NCI-H446 (cell line): ENCODE data around the gene MFSD2A.
"Not testable (repeated sequence)": the region's sequence is repeated elsewhere in the genome, so short reads cannot be mapped to it uniquely, and the experiment has no call there.

ENCODE experiments used
- DNase-seq, 2 experiments: peaks; one replicate each; lab custom pipeline; 2025; lab: John Stamatoyannopoulos, UW

Gene MFSD2A

DNA sequence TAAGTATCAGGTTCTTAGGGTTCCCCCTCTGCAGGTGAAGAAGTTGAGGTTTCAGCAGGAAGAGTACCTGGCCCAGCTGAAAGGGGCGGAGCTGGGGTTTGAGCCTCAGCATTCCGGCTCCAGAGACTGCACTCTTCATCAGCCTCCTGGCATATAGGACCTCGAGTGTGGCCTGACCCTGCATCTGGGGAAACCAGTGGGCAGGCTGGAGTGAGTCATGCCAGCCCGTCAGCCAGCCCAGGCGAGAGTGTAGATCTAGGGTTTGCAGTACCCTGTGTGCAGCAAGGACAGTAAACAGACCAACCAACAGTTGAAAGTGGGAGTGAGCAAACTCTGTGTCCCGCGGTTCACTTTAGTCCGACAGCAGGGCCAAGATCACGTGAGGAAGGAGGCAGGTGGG, 14.1 kb downstream of the MFSD2A start:
- DNase-seq: no peak

GRCh38 chr1:39969531-39970270, 14.8 kb downstream of the MFSD2A start:
- DNase-seq: no peak

- DNase-seq: no peak
Measured at GRCh38 chr1:39970274-39970673, 15.3 kb downstream of the MFSD2A start.

DNA sequence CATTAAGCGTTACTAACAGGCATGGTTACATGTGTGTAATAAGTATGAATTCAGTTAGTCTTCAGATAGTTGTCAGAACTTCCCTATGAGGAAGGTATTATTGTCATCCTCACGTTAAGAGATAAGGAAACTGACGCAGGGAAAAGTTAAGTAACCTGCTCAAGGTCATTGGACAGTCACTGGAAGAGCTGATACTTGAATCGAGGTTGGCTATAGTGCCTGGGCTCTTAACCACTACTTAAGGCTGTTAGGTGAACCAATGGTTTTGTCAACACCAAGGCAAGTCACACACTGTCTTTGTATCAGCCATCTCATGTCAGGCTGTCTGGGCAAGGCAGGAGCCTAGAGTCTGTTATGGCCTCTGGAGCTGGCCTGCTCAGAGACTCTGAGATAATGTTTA, 16.2 kb downstream of the MFSD2A start:
- DNase-seq: no peak

DNA sequence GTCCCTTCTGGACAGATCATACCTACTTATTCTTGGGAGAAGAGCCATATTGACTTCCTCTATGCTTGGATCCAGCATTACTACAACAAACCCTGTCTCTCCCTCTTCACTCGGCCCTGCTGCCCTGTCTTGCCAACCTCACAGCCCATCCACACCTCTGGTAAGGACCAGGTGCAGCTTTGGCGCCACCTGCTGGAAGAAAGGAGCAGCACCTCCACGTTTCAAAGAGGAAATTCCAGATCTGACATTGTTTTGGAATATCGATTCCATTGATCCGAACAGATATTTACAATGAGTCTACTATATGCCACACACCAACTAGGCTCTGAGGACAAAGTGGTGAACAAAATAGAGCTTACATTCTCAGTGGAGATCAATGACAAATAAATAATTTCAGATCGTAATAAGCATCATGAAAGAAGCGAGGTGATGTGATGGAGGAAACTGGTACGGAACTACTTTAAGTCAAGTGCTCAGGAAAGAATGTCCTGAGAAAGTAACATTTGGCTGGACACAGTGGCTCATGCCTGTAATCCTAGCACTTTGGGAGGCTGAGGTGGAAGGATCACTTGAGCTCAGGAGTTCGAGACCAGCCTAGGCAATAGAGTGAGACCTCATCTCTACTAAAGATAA, 18.7 kb downstream of the MFSD2A start:
- peak; percentile 84 to 86 for DNase-seq

GRCh38 chr1:39976732-39977131, 21.8 kb downstream of the MFSD2A start:
- DNase-seq: no peak

GRCh38 chr1:39977202-39977601, 22.3 kb downstream of the MFSD2A start:
- no peak for DNase-seq

- DNase-seq: no peak
Measured at GRCh38 chr1:39979654-39980053, 24.7 kb downstream of the MFSD2A start.

- DNase-seq: no peak
Measured at GRCh38 chr1:39980555-39981313, 25.8 kb downstream of the MFSD2A start.

- DNase-seq: no peak
Measured at GRCh38 chr1:39981385-39981784, 26.4 kb downstream of the MFSD2A start.

GRCh38 chr1:39981945-39982344, 27.0 kb downstream of the MFSD2A start:
- DNase-seq: peak in 1 of 2 experiments; percentile 50

- not testable (repeated sequence) for DNase-seq
Measured at GRCh38 chr1:39984480-39984879, 29.5 kb downstream of the MFSD2A start.

DNA sequence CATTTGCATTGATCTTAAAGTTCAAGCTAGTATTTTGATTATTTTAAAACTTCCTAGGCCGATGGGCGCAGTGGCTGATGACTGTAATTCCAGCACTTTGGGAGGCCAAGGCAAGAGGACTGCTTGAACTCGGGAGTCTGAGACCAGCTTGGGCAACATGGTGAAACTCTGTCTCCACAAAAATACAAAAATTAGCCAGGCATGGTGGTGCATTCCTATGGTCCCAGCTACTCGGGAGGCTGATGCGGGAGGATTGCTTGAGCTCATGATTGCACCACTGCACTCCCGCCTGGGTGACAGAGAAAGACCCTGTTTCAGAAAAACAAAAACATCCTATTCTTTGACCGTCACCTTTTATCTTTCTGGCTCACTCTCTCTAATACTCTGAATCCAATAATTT, 30.0 kb downstream of the MFSD2A start:
- no peak for DNase-seq

DNA sequence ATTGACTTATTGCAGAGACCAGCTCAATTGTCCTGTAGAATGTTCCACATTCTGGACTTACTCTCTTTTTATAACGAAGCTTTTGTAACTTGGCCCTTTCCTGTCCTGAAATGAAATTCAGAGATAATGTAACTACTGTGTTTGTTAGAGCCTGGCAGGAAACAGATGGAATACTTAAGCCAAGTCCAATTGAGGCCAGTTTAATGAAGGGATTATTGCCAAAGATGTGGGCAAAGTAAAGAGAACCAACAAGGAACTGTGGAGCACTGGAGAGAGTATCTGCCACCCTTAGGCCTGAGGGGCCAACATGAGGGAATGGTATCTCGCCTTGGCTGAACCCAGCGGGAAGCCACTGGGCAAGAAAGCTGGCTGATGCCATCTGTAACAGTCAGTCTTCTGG, 32.9 kb downstream of the MFSD2A start:
- DNase-seq: peak; percentile 20 to 80

DNA sequence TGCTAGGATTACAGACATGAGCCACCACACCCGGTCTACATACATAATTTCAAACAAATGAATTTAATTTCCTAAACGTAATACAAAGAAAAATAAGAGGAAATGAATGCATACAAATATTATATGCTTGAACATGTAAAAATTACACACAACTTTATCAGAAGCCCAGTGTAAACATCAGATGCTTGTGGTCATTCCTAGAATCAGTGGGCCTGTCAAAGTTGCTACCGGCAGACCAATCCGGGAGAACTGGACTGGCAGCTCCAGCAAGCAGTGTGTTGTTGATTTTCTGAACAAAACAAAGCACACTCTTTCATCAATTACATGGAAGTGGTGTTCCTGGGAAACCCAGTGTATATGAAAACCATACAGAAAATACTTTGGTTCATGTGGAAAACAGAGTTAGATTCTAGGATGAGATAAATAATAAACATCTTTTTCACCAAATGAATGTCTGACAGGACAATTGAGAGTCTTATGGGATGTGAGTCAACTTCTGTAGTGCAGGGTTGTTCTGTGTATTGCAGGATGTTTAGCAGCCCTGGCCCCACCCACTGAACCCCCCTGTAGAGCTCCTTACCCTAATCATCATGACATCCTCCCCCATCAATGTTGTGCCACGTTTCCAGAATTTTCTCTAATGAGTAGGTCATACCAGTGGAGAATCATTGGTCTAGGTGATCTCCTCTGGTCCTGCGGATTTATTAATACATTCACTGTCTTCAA, 33.8 kb downstream of the MFSD2A start:
- DNase-seq: no peak

GRCh38 chr1:39990428-39990827, 35.5 kb downstream of the MFSD2A start:
- DNase-seq: no peak

GRCh38 chr1:39992234-39992633, 37.3 kb downstream of the MFSD2A start:
- DNase-seq: no peak

GRCh38 chr1:39992888-39993287, 37.9 kb downstream of the MFSD2A start:
- no peak for DNase-seq

GRCh38 chr1:39995973-39996393, 41.0 kb downstream of the MFSD2A start:
- DNase-seq: peak; percentile 38 to 81

DNA sequence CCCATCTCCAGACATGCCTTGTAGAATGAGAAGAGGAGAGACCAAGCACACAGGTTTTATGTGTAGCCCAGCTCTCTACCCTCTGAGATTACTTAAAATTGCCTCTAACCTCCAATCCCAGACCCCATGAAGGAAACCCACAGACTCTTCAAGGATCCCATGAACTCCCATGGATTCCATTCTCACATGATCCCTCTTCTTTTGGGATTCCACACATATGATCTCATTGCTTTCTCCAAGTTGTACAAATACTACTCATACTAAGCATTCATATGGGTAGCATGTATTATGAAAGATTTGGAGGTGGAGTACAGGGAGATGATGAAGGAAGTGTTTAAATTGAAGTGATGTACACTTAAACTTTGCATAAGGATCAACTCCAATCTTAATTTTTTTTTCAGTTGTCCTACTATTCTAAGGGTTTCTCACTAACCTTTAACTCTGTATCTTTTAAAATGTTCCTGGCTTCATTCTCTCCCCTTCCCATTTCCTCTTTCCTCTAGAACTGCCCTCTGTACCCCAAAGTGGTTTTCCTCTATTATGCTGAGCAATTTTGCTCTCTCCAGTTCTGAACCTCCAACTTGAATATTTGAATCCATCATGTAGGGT, 41.6 kb downstream of the MFSD2A start:
- DNase-seq: no peak

- peak; percentile 23 to 79 for DNase-seq
Measured at GRCh38 chr1:40001456-40001855, 46.5 kb downstream of the MFSD2A start.
